ENCODE results near the gene AOPEP. TPM values are rescaled to one million over a fixed set of nuclear protein-coding genes. Genes with fewer than 3 reads are reported as not detected.

Gene AOPEP
- total RNA-seq, 4 donors from 2014 or later = 149 to 306 (median 193) TPM

- Histone ChIP-seq H3K27ac (peak overlapping the region; percentile 84), H3K4me3 (no peak overlapping the region), H3K4me1 (peaks cover 70% of the 10 kb centered on the region), H3K36me3 (no peaks in the 10 kb centered on the region), H3K27me3 (no peaks in the 10 kb centered on the region), H3K9me3 (no peaks in the 10 kb centered on the region)
- no peak for DNase-seq (ENCODE audit: low spot score in 2 of 2)
- TF ChIP-seq POLR2A (IDR thresholded peaks at IDR 0.05) = no peak
- no peak for TF ChIP-seq CTCF (IDR thresholded peaks at IDR 0.05)
- TF ChIP-seq POLR2AphosphoS5 (IDR thresholded peaks at IDR 0.05) = no peak
- TF ChIP-seq EP300 (IDR thresholded peaks at IDR 0.05) = no peak
- 79% methylated on average over 4 of the region's 4 CpGs for WGBS
Measured at GRCh38 chr9:95100071-95100627, 373.6 kb downstream of the AOPEP start.

- Histone ChIP-seq H3K36me3 (peaks cover under 1% of the 10 kb centered on the region), H3K4me3 (no peak overlapping the region), H3K27me3 (no peaks in the 10 kb centered on the region), H3K4me1 (peaks cover 75% of the 10 kb centered on the region), H3K9me3 (no peaks in the 10 kb centered on the region), H3K27ac (peak overlapping the region; percentile 84)
- no peak for DNase-seq (ENCODE audit: low spot score in 2 of 2)
- WGBS = 79% methylated on average over 12 of the region's 12 CpGs
- TF ChIP-seq CTCF (IDR thresholded peaks at IDR 0.05) (no peak), EP300 (IDR thresholded peaks at IDR 0.05) (no peak), POLR2AphosphoS5 (IDR thresholded peaks at IDR 0.05) (no peak), POLR2A (IDR thresholded peaks at IDR 0.05) (no peak)
Measured at GRCh38 chr9:95101326-95101725, 374.8 kb downstream of the AOPEP start.

- Histone ChIP-seq H3K27ac (peak overlapping the region; percentile 84), H3K9me3 (no peaks in the 10 kb centered on the region), H3K36me3 (peaks cover 7% of the 10 kb centered on the region), H3K4me3 (no peak overlapping the region), H3K4me1 (peaks cover 78% of the 10 kb centered on the region), H3K27me3 (no peaks in the 10 kb centered on the region)
- TF ChIP-seq EP300 (IDR thresholded peaks at IDR 0.05) = no peak
- peak in 2 of 3 donors; percentile 54 to 62 for TF ChIP-seq POLR2AphosphoS5 (IDR thresholded peaks at IDR 0.05)
- no peak for TF ChIP-seq CTCF (IDR thresholded peaks at IDR 0.05)
- DNase-seq (ENCODE audit: low spot score in 2 of 2) = no peak
- WGBS = 57% methylated on average over 8 of the region's 8 CpGs
Measured at GRCh38 chr9:95102001-95102433, 375.5 kb downstream of the AOPEP start.

- Histone ChIP-seq H3K4me1 (peaks cover 78% of the 10 kb centered on the region), H3K9me3 (no peaks in the 10 kb centered on the region), H3K4me3 (no peak overlapping the region), H3K27me3 (no peaks in the 10 kb centered on the region), H3K36me3 (peaks cover 12% of the 10 kb centered on the region), H3K27ac (peak overlapping the region; percentile 84)
- DNase-seq (ENCODE audit: low spot score in 2 of 2) = no peak
- TF ChIP-seq POLR2AphosphoS5 (IDR thresholded peaks at IDR 0.05) = no peak
- TF ChIP-seq CTCF (IDR thresholded peaks at IDR 0.05) = no peak
- no peak for TF ChIP-seq EP300 (IDR thresholded peaks at IDR 0.05)
- no peak for TF ChIP-seq POLR2A (IDR thresholded peaks at IDR 0.05)
- WGBS = 65% methylated on average over 10 of the region's 18 CpGs
Measured at GRCh38 chr9:95102572-95102971, 376.1 kb downstream of the AOPEP start.

- Histone ChIP-seq H3K4me3 (no peak overlapping the region), H3K27me3 (no peaks in the 10 kb centered on the region), H3K9me3 (no peaks in the 10 kb centered on the region), H3K27ac (peak overlapping the region; percentile 84), H3K36me3 (peaks cover 15% of the 10 kb centered on the region), H3K4me1 (peaks cover 76% of the 10 kb centered on the region)
- no peak for DNase-seq (ENCODE audit: low spot score in 2 of 2)
- TF ChIP-seq POLR2AphosphoS5 (IDR thresholded peaks at IDR 0.05) (no peak), EP300 (IDR thresholded peaks at IDR 0.05) (no peak), POLR2A (IDR thresholded peaks at IDR 0.05) (no peak), CTCF (IDR thresholded peaks at IDR 0.05) (no peak)
- 67% methylated on average over 15 of the region's 15 CpGs for WGBS
Measured at GRCh38 chr9:95103281-95103771, 376.8 kb downstream of the AOPEP start.

Data from suprapubic skin (tissue), 4 donors.